Measurements from ENCODE around the gene SPAG17. TPM values are rescaled to one million over a fixed set of nuclear protein-coding genes. Genes with fewer than 3 reads are reported as not detected.

SPAG17 gene
- total and polyA plus RNA-seq, 2 of the 4 experiments (the other 2 are of a cell fraction) = 0.10 TPM; not detected in 1

DNA sequence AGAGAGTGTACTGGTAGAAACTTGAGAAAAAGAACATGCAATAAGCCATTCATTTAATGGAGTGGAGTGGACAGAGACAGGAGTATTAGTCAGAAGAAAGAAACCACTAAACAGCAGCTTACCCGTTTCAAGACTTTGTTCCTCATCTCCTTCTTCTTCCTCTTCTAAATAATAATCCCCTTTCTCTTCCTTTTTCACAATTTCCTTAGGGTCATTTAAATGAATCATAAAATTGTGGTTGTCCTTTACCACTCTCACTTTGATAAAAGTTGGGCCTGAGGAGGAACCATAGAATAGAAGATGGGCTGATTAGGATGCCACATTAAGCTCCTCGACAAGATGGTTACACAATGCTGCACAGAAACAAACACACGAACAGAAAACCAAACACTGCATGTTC lies 145.9 kb downstream of the SPAG17 start:
- WGBS, 2 experiments (ENCODE audit: extremely low coverage in 2 of 2, insufficient read length in 1 of 2) = no CpG with 5 or more reads among the region's 3 CpGs
- TF ChIP-seq POLR2A (IDR thresholded peaks at IDR 0.05; ENCODE audit: low read depth, low read length) = no peak
- no peak for TF ChIP-seq BHLHE40 (IDR thresholded peaks at IDR 0.05; ENCODE audit: low read depth, low read length)
- no peak for TF ChIP-seq RFX5 (IDR thresholded peaks at IDR 0.05; ENCODE audit: low read depth, low read length)
- no peak for TF ChIP-seq RCOR1 (IDR thresholded peaks at IDR 0.05; ENCODE audit: insufficient replicate concordance, low read length)
- no peak for TF ChIP-seq MAFK (IDR thresholded peaks at IDR 0.05; ENCODE audit: low read depth, low read length)
- TF ChIP-seq MAZ (IDR thresholded peaks at IDR 0.05; ENCODE audit: borderline replicate concordance, low read depth, low read length) = no peak
- TF ChIP-seq FOS (IDR thresholded peaks at IDR 0.05; ENCODE audit: low read depth, low read length) = no peak
- no peak for TF ChIP-seq NFE2L2 (IDR thresholded peaks at IDR 0.05; ENCODE audit: low read depth, low read length)
- TF ChIP-seq CHD1 (IDR thresholded peaks at IDR 0.05; ENCODE audit: low read depth, low read length) = no peak
- TF ChIP-seq, protein P1, sequence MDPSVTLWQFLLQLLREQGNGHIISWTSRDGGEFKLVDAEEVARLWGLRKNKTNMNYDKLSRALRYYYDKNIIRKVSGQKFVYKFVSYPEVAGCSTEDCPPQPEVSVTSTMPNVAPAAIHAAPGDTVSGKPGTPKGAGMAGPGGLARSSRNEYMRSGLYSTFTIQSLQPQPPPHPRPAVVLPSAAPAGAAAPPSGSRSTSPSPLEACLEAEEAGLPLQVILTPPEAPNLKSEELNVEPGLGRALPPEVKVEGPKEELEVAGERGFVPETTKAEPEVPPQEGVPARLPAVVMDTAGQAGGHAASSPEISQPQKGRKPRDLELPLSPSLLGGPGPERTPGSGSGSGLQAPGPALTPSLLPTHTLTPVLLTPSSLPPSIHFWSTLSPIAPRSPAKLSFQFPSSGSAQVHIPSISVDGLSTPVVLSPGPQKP (IDR thresholded peaks at IDR 0.05; ENCODE audit: borderline replicate concordance, low read depth, low read length) = no peak
- TF ChIP-seq, protein P2, sequence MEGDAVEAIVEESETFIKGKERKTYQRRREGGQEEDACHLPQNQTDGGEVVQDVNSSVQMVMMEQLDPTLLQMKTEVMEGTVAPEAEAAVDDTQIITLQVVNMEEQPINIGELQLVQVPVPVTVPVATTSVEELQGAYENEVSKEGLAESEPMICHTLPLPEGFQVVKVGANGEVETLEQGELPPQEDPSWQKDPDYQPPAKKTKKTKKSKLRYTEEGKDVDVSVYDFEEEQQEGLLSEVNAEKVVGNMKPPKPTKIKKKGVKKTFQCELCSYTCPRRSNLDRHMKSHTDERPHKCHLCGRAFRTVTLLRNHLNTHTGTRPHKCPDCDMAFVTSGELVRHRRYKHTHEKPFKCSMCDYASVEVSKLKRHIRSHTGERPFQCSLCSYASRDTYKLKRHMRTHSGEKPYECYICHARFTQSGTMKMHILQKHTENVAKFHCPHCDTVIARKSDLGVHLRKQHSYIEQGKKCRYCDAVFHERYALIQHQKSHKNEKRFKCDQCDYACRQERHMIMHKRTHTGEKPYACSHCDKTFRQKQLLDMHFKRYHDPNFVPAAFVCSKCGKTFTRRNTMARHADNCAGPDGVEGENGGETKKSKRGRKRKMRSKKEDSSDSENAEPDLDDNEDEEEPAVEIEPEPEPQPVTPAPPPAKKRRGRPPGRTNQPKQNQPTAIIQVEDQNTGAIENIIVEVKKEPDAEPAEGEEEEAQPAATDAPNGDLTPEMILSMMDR (conservative IDR thresholded peaks at IDR 0.05; ENCODE audit: low read depth, low read length) = no peak
- TF ChIP-seq, protein P3, sequence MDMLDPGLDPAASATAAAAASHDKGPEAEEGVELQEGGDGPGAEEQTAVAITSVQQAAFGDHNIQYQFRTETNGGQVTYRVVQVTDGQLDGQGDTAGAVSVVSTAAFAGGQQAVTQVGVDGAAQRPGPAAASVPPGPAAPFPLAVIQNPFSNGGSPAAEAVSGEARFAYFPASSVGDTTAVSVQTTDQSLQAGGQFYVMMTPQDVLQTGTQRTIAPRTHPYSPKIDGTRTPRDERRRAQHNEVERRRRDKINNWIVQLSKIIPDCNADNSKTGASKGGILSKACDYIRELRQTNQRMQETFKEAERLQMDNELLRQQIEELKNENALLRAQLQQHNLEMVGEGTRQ (IDR thresholded peaks at IDR 0.05; ENCODE audit: low read depth, low read length) = no peak
- TF ChIP-seq MXI1 (IDR thresholded peaks at IDR 0.05; ENCODE audit: borderline replicate concordance, low read depth, low read length) = no peak
- TF ChIP-seq SMC3 (IDR thresholded peaks at IDR 0.05; ENCODE audit: low read depth, low read length) = no peak
- no peak for TF ChIP-seq CEBPB (IDR thresholded peaks at IDR 0.05; ENCODE audit: low read depth, low read length)
- no peak for TF ChIP-seq RAD21 (IDR thresholded peaks at IDR 0.05; ENCODE audit: low read length)
- CTCF ChIA-PET = no interaction called here

More for the DNA sequence above, 145.9 kb downstream of the SPAG17 start:
- no peak overlapping the region for H3K9ac ChIP-seq (ENCODE audit: low read depth, low read length)
- no peak overlapping the region for H3K4me2 ChIP-seq (ENCODE audit: low read depth, low read length)
- in situ Hi-C loops (cut with MboI; ENCODE audit: low sequenced_read_pairs) (no loop called here), dilution Hi-C loops (cut with HindIII; ENCODE audit: low sequenced_read_pairs, unreplicated experiment) (no loop called here), intact Hi-C loops (cut with micrococcal nuclease) (no loop called here)
- H4K20me1 ChIP-seq (ENCODE audit: insufficient read depth, low read length) = no peaks in the 10 kb centered on the region
- H4K5ac ChIP-seq (ENCODE audit: low read depth, low read length) = no peak overlapping the region
- H3K14ac ChIP-seq (replicated peaks; ENCODE audit: low read depth, low read length) = no peak overlapping the region
- H3K56ac ChIP-seq (ENCODE audit: extremely low read depth, insufficient read depth, low read length) = no peak overlapping the region
- H3K4ac ChIP-seq (ENCODE audit: low read depth, low read length) = no peak overlapping the region
- no peak overlapping the region for H3K4me3 ChIP-seq (ENCODE audit: insufficient read depth, low read depth, low read length)
- H3K4me1 ChIP-seq (ENCODE audit: control insufficient read depth, insufficient read depth, low read length) = no peaks in the 10 kb centered on the region
- H3K18ac ChIP-seq (ENCODE audit: low read depth, low read length) = no peak overlapping the region
- H2BK15ac ChIP-seq (ENCODE audit: low read depth, low read length) = no peak overlapping the region
- H3K9me3 ChIP-seq (ENCODE audit: control insufficient read depth, insufficient read depth, low read length) = no peaks in the 10 kb centered on the region
- DNase-seq = no peak
- no peak overlapping the region for H3K27ac ChIP-seq (ENCODE audit: insufficient read depth, low read length)
- H2AK5ac ChIP-seq (ENCODE audit: low read depth, low read length) = no peak overlapping the region
- no peak overlapping the region for H4K8ac ChIP-seq (ENCODE audit: low read depth in 2 of 2, low read length in 2 of 2)
- ATAC-seq (ENCODE audit: low read depth) = no peak
- H2BK120ac ChIP-seq (ENCODE audit: low read depth, low read length) = no peak overlapping the region
- H2AK9ac ChIP-seq (replicated peaks; ENCODE audit: low read depth, low read length, poor library complexity) = no peak overlapping the region
- no TSS peak for BruUV-seq (replicated peaks)
- no peak overlapping the region for H2BK5ac ChIP-seq (ENCODE audit: low read depth, low read length, poor library complexity, severe bottlenecking)
- no peak overlapping the region for H2AFZ ChIP-seq (replicated peaks; ENCODE audit: low read length, poor library complexity)
- H3K79me1 ChIP-seq (ENCODE audit: low read depth in 1 of 2, low read length in 2 of 2) = no peaks in the 10 kb centered on the region
- H3K9me1 ChIP-seq (ENCODE audit: insufficient read depth, low read length) = no peaks in the 10 kb centered on the region
- no peaks in the 10 kb centered on the region for H3K27me3 ChIP-seq (ENCODE audit: control insufficient read depth, insufficient read depth, low read length)
- POLR2A ChIA-PET (ENCODE audit: unreplicated experiment) = no interaction called here
- H3K36me3 ChIP-seq (ENCODE audit: control insufficient read depth, insufficient read depth, low read length) = no peaks in the 10 kb centered on the region
- no peak overlapping the region for H2BK20ac ChIP-seq (ENCODE audit: low read depth, low read length)
- no peak overlapping the region for H4K91ac ChIP-seq (ENCODE audit: insufficient read depth, low read depth, low read length)
- no peak overlapping the region for H3K23ac ChIP-seq (ENCODE audit: low read depth, low read length)

Data from IMR-90 (cell line).